ENCODE data around the gene MC4R.
"Not testable (repeated sequence)": the region's sequence is repeated elsewhere in the genome, so short reads cannot be mapped to it uniquely, and the experiment has no call there.

MC4R gene

DNA sequence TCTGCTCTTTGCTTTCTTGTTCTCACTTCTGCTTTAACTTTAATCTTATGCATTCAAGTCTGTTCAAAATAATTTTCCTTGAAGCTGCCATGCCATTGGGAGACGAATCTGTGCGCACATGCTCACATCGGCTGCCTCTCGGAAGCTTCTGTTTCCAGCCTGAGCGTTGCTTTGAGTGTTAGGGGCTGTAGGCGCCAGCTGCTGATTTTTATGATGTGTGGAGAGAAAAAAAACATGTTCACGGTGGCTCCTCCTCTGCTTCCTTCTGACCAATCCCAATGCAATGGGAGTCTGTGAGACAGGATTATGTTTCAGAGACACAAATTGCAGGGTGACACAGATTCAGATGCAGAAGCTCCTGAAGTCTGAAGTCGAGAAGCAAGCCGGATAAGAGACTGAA is at the start of gene MC4R:
TSS of gene MC4R (minus strand) at position 180 of the 400 bp plus-strand sequence. CDS start 426 bp downstream, outside the sequence.
- DNase-seq: no peak

GRCh38 chr18:60422306-60422705 is 49.7 kb upstream of the MC4R start:
- not testable (repeated sequence) for DNase-seq

DNA sequence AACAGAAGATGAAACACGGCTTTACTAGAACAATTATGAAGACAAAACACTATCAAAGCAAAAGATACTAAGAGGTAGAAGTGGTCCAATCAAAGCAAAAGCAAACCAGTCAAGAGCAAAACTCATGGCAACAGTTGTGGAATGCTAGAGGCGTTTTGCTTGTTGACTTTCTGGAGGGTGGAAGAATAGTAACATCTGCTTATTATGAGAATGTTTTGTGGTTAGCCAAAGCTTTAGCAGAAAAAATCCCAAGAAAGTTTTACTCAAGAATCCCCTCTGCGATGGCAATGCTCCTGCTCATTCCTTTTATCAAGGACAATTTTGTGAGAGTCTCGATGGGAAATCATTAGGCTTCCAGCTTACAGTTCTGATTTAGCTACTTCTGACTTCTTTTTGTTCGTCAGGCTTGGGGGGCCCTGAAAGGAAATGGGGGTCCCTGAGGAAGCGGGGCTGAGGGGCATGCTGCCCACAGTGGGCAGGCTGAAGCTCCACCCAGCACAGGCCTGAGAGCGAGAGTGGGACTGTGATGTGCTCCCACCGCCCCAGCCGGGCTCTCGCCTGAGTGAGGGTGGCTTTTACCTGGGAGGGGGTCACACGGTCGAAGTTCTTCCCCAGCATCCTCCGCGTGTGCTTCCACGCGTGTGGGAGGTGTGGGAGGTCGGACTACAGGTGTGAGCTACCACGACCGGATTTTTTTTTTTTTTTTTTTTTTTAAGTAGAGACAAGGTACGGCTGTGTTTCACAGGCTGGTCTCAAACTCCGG is 49.0 kb upstream of the MC4R start:
- no peak for DNase-seq

DNA sequence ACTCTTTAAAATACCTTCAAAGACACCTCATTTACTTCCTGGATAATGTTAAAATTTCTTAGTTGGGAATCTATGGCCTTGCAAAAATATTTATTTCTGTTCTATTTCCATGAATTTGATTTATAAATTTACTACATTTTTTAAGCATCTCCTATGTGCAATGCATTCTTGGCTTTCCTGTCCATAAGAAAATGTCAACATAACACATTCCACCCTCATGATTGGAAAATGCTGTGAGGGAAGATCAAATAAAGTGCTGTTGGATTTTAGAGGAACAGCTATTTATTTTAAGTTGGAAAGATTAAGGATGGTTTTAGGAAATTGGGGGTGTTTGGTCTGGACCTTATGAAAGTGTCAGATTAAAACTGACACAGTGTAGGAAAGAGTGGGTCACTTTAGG is 45.4 kb upstream of the MC4R start:
- DNase-seq: no peak

GRCh38 chr18:60413944-60414547 is 41.5 kb upstream of the MC4R start:
- DNase-seq: no peak

GRCh38 chr18:60411715-60412114 is 39.1 kb upstream of the MC4R start:
- DNase-seq: no peak

DNA sequence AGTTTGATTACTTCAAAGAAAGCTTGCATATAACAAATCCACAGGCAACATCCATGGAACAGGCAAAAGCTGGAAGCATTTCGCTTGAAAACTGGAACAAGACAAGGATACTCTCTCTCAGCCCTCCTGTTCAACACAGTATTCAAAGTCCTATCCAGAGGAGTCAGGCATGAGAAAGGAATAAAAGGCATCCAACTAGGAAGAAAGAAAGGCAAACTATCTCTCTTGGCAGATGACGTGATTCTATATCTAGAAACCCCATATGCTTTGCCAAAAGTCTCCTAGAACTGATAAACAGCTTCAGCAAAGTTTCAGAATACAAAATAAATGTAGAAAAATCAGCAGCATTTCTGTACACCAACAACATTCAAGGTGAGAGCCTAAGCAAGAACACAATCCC is 34.1 kb upstream of the MC4R start:
- no peak for DNase-seq

- no peak for DNase-seq
Measured at GRCh38 chr18:60404486-60405085, 32.0 kb upstream of the MC4R start.

DNA sequence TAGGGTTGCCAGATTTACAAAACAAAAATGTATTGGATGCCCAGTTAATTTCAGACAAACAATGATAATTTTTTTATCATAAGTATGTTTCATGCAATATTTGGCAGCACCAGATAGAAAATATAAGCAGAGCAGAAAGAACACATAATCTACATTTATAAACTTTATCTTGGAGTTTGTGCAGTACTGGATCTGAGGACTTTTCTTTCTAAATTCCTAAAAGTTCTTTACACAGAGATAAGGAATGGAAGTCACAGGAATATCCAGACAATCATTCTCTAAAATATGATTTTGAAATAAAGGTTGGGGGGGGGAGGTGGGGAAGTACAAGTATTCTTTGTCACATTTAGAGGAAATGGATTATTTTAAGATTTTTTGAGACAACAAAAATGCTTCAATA is 28.8 kb upstream of the MC4R start:
- no peak for DNase-seq

- no peak for DNase-seq
Measured at GRCh38 chr18:60391571-60392226, 19.1 kb upstream of the MC4R start.

DNA sequence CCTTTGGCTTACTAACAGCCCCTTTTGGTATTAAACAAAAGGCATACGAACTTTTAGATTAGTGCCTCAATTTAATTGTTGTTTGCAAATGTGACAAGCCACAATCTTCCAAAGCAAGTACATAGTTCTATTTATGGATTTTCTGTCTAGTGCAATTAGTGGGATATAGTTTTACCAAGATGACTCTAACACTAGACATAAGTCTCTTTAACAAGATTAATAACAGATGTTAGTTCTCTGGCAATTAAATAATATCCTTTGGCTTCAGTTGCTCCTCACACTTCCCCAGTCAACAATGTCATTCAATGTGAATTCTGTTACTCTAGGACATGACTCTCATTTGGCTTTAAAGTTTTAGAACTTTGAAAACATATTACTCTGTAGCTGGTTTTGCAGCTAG is 16.7 kb upstream of the MC4R start:
- DNase-seq: no peak

DNA sequence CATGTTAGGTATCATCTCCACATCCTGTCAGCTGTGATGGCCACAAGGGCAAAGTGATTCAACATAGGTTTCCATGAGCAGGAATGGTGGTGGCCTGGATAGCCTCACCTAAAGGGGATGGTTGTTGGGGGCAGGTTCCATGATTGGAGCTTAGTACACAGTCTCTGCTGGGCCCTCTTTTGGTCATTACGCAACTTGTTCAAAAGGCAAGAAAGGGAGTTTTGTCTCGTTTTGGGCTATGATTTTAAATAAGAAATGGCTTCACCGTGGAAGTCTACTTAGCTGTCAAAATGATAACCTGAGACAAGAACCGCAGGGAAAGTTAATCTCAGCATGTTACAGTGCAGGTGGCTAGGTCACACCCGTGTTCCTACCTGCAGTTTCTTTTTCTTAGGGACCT is 13.1 kb upstream of the MC4R start:
- no peak for DNase-seq

DNA sequence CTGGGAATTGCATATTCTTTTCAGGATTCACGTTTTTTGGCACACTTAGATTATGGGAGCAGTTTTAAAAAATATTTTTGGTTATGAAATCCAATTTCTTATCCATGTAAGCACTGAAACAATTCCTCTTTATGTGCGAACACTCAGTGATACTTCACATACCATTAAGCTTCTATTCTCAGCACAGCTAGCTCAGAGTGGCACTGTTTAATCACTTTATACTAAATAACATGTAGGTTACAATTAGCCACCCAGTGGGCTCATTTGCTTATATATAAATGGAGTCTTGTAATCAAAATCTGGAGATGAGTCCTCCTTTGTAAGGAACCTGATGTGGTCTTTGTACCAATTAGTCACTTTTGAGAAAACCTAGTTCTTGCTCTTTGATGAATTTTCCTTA is 11.3 kb upstream of the MC4R start:
- no peak for DNase-seq

DNA sequence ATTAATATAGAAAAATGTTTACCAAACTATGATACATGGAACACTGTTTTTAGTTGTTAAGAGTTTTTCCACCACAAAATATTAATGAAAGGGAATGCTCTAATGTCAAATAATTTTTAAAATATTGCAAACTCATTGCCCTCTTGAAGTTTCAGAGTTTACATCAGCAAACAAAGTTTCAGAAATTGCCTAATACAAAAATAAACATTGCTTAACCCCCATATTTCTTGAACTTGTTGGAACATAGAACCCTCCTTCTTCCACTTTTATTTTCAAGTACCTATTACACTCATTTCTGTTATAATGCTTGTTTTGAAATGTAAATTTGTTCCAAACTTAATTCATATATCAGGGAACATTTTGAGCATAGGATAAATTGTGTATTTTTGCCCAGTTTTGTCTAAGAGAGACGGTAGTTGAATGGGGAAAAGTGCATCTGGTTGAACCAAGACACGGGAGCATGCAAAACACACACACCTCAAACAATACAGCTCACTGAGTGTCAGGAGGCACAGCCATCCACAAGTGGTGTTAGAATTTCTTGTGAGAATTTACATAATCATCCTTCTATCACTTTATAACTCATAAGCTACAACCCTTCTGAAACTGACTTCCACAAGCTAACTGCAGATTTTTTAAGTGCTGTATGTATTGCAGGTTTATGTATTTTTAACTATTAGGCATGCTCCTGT is 5.3 kb upstream of the MC4R start:
- no peak for DNase-seq

- DNase-seq: no peak
Measured at GRCh38 chr18:60372132-60372531, 443 bp downstream of the MC4R start.

GRCh38 chr18:60358516-60358915 is 14.1 kb downstream of the MC4R start:
- DNase-seq: no peak

DNA sequence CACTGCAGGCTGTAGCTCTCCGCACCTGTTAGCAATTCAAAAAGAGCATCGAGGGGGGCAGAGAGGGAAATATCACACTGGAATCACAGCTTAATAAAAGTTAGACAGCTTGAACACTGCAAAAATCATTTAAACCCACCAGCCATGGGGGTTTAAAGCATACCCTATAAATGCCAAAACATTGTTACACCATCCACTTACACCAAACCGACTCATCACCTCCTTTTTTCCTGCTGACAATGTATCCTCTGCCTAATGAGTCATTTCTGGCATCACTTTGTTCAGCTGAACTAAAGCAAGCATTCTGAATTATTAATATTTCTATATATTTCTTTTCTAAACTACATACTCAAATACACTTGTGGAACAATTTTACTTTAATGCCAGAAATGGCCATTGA is 21.6 kb downstream of the MC4R start:
- no peak for DNase-seq

GRCh38 chr18:60350150-60350549 is 22.4 kb downstream of the MC4R start:
- no peak for DNase-seq

DNA sequence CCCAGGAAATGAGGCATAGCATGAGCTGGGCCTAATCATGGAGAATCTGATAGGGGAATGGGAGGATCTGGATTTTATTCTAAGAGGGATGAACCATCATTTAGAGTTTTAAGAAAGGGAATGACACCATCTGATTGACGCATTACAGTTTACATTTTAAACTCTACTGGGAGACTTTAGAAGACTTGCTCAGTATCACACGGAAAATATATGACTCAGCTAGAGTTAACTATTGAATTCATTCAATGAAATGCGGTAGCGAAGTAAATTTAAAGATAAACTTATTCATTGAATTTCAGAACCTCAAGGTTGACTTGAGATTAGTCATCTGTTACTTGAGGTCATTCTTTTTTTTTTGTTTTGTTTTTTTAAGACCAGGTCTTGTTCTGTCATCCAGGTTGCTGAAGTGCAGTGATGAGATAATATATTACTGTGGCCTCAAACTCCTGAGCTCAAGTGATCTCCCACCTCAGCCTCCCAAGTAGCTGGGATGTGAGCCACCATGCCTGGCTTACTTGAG is 25.0 kb downstream of the MC4R start:
- no peak for DNase-seq

- no peak for DNase-seq
Measured at GRCh38 chr18:60339018-60339417, 33.6 kb downstream of the MC4R start.

- DNase-seq: no peak
Measured at GRCh38 chr18:60331890-60332289, 40.7 kb downstream of the MC4R start.

- no peak for DNase-seq
Measured at GRCh38 chr18:60329131-60329530, 43.4 kb downstream of the MC4R start.

GRCh38 chr18:60327880-60328279 is 44.7 kb downstream of the MC4R start:
- DNase-seq: no peak

Measured in activated CD8-positive, alpha-beta memory T cell treated with anti-CD3 and anti-CD28 coated beads, Interleukin-2, amount 50 U/mL, for 4 hours (primary cell).